ENCODE data around the gene CASZ1. TPM values are rescaled to one million over a fixed set of nuclear protein-coding genes. Genes with fewer than 3 reads are reported as not detected.

Gene CASZ1
- total RNA-seq, 2 experiments from 2014 or later: 2.9 to 4.1 TPM

- no peak for DNase-seq
- Mint-ChIP-seq H3K9me3 (no peaks in the 10 kb centered on the region), H3K36me3 (ENCODE audit: low read depth) (no peaks in the 10 kb centered on the region), H3K4me3 (no peak overlapping the region), H3K27me3 (no peaks in the 10 kb centered on the region), H3K27ac (no peak overlapping the region), H3K4me1 (ENCODE audit: low read depth) (no peaks in the 10 kb centered on the region)
- no peak for ATAC-seq
- POLR2A ChIA-PET: no interaction called here
- no peak for TF ChIP-seq CTCF (IDR thresholded peaks at IDR 0.05)
- CTCF ChIA-PET: no interaction called here
- intact Hi-C loops (cut with micrococcal nuclease): no loop called here
Measured at GRCh38 chr1:10665226-10665625, 131.2 kb downstream of the CASZ1 start.

- H3K4me3 Mint-ChIP-seq: no peak overlapping the region
- no peak for TF ChIP-seq CTCF (IDR thresholded peaks at IDR 0.05)
- H3K4me1 Mint-ChIP-seq (ENCODE audit: low read depth): no peaks in the 10 kb centered on the region
- no peak for ATAC-seq
- DNase-seq: no peak
- no peak overlapping the region for H3K27ac Mint-ChIP-seq
- POLR2A ChIA-PET: no interaction called here
- H3K36me3 Mint-ChIP-seq (ENCODE audit: low read depth): no peaks in the 10 kb centered on the region
- intact Hi-C loops (cut with micrococcal nuclease): no loop called here
- CTCF ChIA-PET: no interaction called here
- no peaks in the 10 kb centered on the region for H3K9me3 Mint-ChIP-seq
- H3K27me3 Mint-ChIP-seq: no peaks in the 10 kb centered on the region
Measured at GRCh38 chr1:10664251-10664650, 132.2 kb downstream of the CASZ1 start.

GRCh38 chr1:10663678-10664035, 132.8 kb downstream of the CASZ1 start:
- no peaks in the 10 kb centered on the region for H3K4me1 Mint-ChIP-seq (ENCODE audit: low read depth)
- CTCF ChIA-PET: no interaction called here
- no peak for TF ChIP-seq CTCF (IDR thresholded peaks at IDR 0.05)
- no peak overlapping the region for H3K4me3 Mint-ChIP-seq
- intact Hi-C loops (cut with micrococcal nuclease): no loop called here
- no peaks in the 10 kb centered on the region for H3K9me3 Mint-ChIP-seq
- ATAC-seq (no peak), DNase-seq (no peak)
- H3K27me3 Mint-ChIP-seq: no peaks in the 10 kb centered on the region
- POLR2A ChIA-PET: no interaction called here
- no peaks in the 10 kb centered on the region for H3K36me3 Mint-ChIP-seq (ENCODE audit: low read depth)
- no peak overlapping the region for H3K27ac Mint-ChIP-seq

GRCh38 chr1:10662824-10663677, 133.4 kb downstream of the CASZ1 start:
- Mint-ChIP-seq H3K4me1 (ENCODE audit: low read depth) (no peaks in the 10 kb centered on the region), H3K27ac (no peak overlapping the region), H3K4me3 (no peak overlapping the region), H3K36me3 (ENCODE audit: low read depth) (no peaks in the 10 kb centered on the region), H3K9me3 (no peaks in the 10 kb centered on the region), H3K27me3 (no peaks in the 10 kb centered on the region)
- TF ChIP-seq CTCF (IDR thresholded peaks at IDR 0.05): no peak
- ChIA-PET POLR2A (no interaction called here), CTCF (no interaction called here)
- DNase-seq (no peak), ATAC-seq (no peak)
- intact Hi-C loops (cut with micrococcal nuclease): no loop called here

- intact Hi-C loops (cut with micrococcal nuclease): no loop called here
- DNase-seq: no peak
- ChIA-PET CTCF (no interaction called here), POLR2A (no interaction called here)
- no peak for ATAC-seq
- no peaks in the 10 kb centered on the region for H3K36me3 Mint-ChIP-seq (ENCODE audit: low read depth)
- no peak overlapping the region for H3K4me3 Mint-ChIP-seq
- no peak for TF ChIP-seq CTCF (IDR thresholded peaks at IDR 0.05)
- H3K27me3 Mint-ChIP-seq: no peaks in the 10 kb centered on the region
- H3K9me3 Mint-ChIP-seq: no peaks in the 10 kb centered on the region
- no peaks in the 10 kb centered on the region for H3K4me1 Mint-ChIP-seq (ENCODE audit: low read depth)
- H3K27ac Mint-ChIP-seq: no peak overlapping the region
Measured at GRCh38 chr1:10662090-10662688, 134.3 kb downstream of the CASZ1 start.
